IMR-90 (cell line): ENCODE measurements around the gene GALNT14. TPM values are rescaled to one million over a fixed set of nuclear protein-coding genes. Genes with fewer than 3 reads are reported as not detected.

Experiments used
- ATAC-seq: fragments of 200-7000 bp; cut with Tn5 transposase; 2 replicates; pipeline ENCODE4 v1.9.1; 2020; ENCODE audit warnings: low read depth, mild to moderate bottlenecking, moderate library complexity
- BruUV-seq: library from RNA; stranded (reverse); fragments of 400-500 nt; replicated peaks from 2 replicates; lab custom pipeline; 2021; lab: Mats Ljungman, UMichigan
- CTCF ChIA-PET: fragments of 300-600 bp; formaldehyde crosslinking; extraction: SDS; loops from one replicate; lab custom pipeline; 2021; ENCODE audit warnings: antibody characterized with exemption; lab: Yijun Ruan, JAX
- POLR2A ChIA-PET: fragments of 300-600 bp; sonication (Branson Sonifier 250); formaldehyde crosslinking; loops from one replicate; lab custom pipeline; 2022; ENCODE audit warnings: antibody characterized with exemption; ENCODE audit not compliant: unreplicated experiment; lab: Charles Lee
- DNase-seq: peaks from one replicate; pipeline ENCODE4 v3.0.0; 2013
- H2AFZ ChIP-seq: replicated peaks from 2 replicates; pipeline ENCODE3; 2013; ENCODE audit warnings: low read length, mild to moderate bottlenecking; ENCODE audit not compliant: poor library complexity
- H2AK5ac ChIP-seq: 2 replicates; pipeline ENCODE4 v1.6.1; 2013; ENCODE audit warnings: low read depth, low read length, inconsistent platforms
- H2AK9ac ChIP-seq: replicated peaks from 2 replicates; pipeline ENCODE3; 2013; ENCODE audit warnings: mild to moderate bottlenecking, low read depth, low read length, moderate library complexity; ENCODE audit not compliant: poor library complexity
- H2BK120ac ChIP-seq: 2 replicates; pipeline ENCODE4 v1.6.1; 2013; ENCODE audit warnings: low read depth, low read length, inconsistent platforms
- H2BK15ac ChIP-seq: 3 replicates; pipeline ENCODE4 v1.6.1; 2013; ENCODE audit warnings: low read depth, low read length, inconsistent platforms
- H2BK20ac ChIP-seq: 2 replicates; pipeline ENCODE4 v1.6.1; 2013; ENCODE audit warnings: low read depth, mild to moderate bottlenecking, inconsistent platforms, low read length, moderate library complexity
- H2BK5ac ChIP-seq: 2 replicates; pipeline ENCODE4 v1.6.1; 2013; ENCODE audit warnings: mild to moderate bottlenecking, low read depth, low read length, inconsistent platforms; ENCODE audit not compliant: poor library complexity, severe bottlenecking
- H3K14ac ChIP-seq: replicated peaks from 2 replicates; pipeline ENCODE4 v1.6.1; 2013; ENCODE audit warnings: low read depth, low read length, inconsistent platforms
- H3K18ac ChIP-seq: 2 replicates; pipeline ENCODE4 v1.6.1; 2013; ENCODE audit warnings: low read depth, low read length, control low read depth
- H3K23ac ChIP-seq: 2 replicates; pipeline ENCODE4 v1.6.1; 2013; ENCODE audit warnings: low read depth, low read length, inconsistent platforms
- H3K27ac ChIP-seq: 2 replicates; pipeline ENCODE4 v1.5.1; 2013; ENCODE audit warnings: mild to moderate bottlenecking, control low read depth, low read length; ENCODE audit not compliant: insufficient read depth
- H3K27me3 ChIP-seq: 2 replicates; pipeline ENCODE4 v1.6.1; 2013; ENCODE audit warnings: low read length; ENCODE audit not compliant: control insufficient read depth, insufficient read depth
- H3K36me3 ChIP-seq: 2 replicates; pipeline ENCODE4 v1.6.1; 2013; ENCODE audit warnings: low read length, mixed read lengths; ENCODE audit not compliant: control insufficient read depth, insufficient read depth
- H3K4ac ChIP-seq: 2 replicates; pipeline ENCODE4 v1.6.1; 2013; ENCODE audit warnings: low read depth, low read length, inconsistent platforms
- H3K4me1 ChIP-seq: 2 replicates; pipeline ENCODE4 v1.6.1; 2013; ENCODE audit warnings: low read length, mixed read lengths; ENCODE audit not compliant: control insufficient read depth, insufficient read depth
- H3K4me2 ChIP-seq: 2 replicates; pipeline ENCODE4 v1.6.1; 2013; ENCODE audit warnings: low read depth, mild to moderate bottlenecking, control low read depth, low read length, moderate library complexity
- H3K4me3 ChIP-seq: 2 replicates; pipeline ENCODE4 v1.5.1; 2013; ENCODE audit warnings: low read depth, mild to moderate bottlenecking, control low read depth, low read length, moderate library complexity; ENCODE audit not compliant: insufficient read depth
- H3K56ac ChIP-seq: 2 replicates; pipeline ENCODE4 v1.6.1; 2013; ENCODE audit warnings: low read length, inconsistent platforms; ENCODE audit not compliant: insufficient read depth; ENCODE audit errors: extremely low read depth
- H3K79me1 ChIP-seq, 2 experiments: 2 replicates each; pipeline ENCODE4 v1.6.1; 2013; ENCODE audit warnings: low read length in 2 of 2, inconsistent platforms in 1 of 2, low read depth in 1 of 2
- H3K9ac ChIP-seq: 2 replicates; pipeline ENCODE4 v1.6.1; 2013; ENCODE audit warnings: low read depth, low read length, control low read depth
- H3K9me1 ChIP-seq: 2 replicates; pipeline ENCODE4 v1.6.1; 2013; ENCODE audit warnings: low read length, inconsistent platforms; ENCODE audit not compliant: insufficient read depth
- H3K9me3 ChIP-seq: 2 replicates; pipeline ENCODE4 v1.6.1; 2013; ENCODE audit warnings: low read length; ENCODE audit not compliant: control insufficient read depth, insufficient read depth
- H4K20me1 ChIP-seq: 2 replicates; pipeline ENCODE4 v1.6.1; 2013; ENCODE audit warnings: low read length, inconsistent platforms; ENCODE audit not compliant: insufficient read depth
- H4K5ac ChIP-seq: 2 replicates; pipeline ENCODE4 v1.6.1; 2013; ENCODE audit warnings: mild to moderate bottlenecking, low read depth, low read length, control low read depth
- H4K8ac ChIP-seq, 2 experiments: 2 replicates each; pipeline ENCODE4 v1.6.1; 2013; ENCODE audit warnings: low read depth in 2 of 2, low read length in 2 of 2, control low read depth in 1 of 2, inconsistent platforms in 1 of 2
- H4K91ac ChIP-seq: 2 replicates; pipeline ENCODE4 v1.6.1; 2013; ENCODE audit warnings: low read depth, low read length, inconsistent platforms; ENCODE audit not compliant: insufficient read depth
- CEBPB ChIP-seq: IDR thresholded peaks from 2 replicates; pipeline ENCODE4 v1.6.1; 2012; ENCODE audit warnings: low read depth, low read length, improper control_type of control experiment
- CHD1 ChIP-seq: IDR thresholded peaks from 2 replicates; pipeline ENCODE4 v1.6.1; 2012; ENCODE audit warnings: low read depth, low read length, improper control_type of control experiment
- CTCF ChIP-seq: conservative IDR thresholded peaks from 2 replicates; pipeline ENCODE4 v1.5.1; 2012; ENCODE audit warnings: mild to moderate bottlenecking, low read depth, low read length, improper control_type of control experiment
- FOS ChIP-seq: fragments of 150-350 bp; IDR thresholded peaks from 2 replicates; pipeline ENCODE4 v1.6.1; 2016; ENCODE audit warnings: low read depth, low read length
- MXI1 ChIP-seq: IDR thresholded peaks from 2 replicates; pipeline ENCODE4 v1.6.1; 2012; ENCODE audit warnings: low read depth, mild to moderate bottlenecking, low read length, moderate library complexity, borderline replicate concordance
- RFX5 ChIP-seq: IDR thresholded peaks from 2 replicates; pipeline ENCODE4 v1.8.0; 2012; ENCODE audit warnings: low read depth, mild to moderate bottlenecking, low read length, moderate library complexity
- SMC3 ChIP-seq: fragments of 150-350 bp; IDR thresholded peaks from 2 replicates; pipeline ENCODE4 v1.6.1; 2016; ENCODE audit warnings: low read depth, mild to moderate bottlenecking, antibody characterized with exemption, low read length, moderate library complexity
- WGBS, 2 experiments: methylation state at CpG; one replicate each; pipeline versions ENCODE4 v1.1.5 to v1.1.7; 2013; ENCODE audit warnings: missing lambda C conversion rate in 2 of 2; ENCODE audit not compliant: insufficient read length in 1 of 2; ENCODE audit errors: extremely low coverage in 2 of 2; 5-methylcytosine and 5-hydroxymethylcytosine counted together
- dilution Hi-C: fragments of 300-500 bp; cut with HindIII; formaldehyde crosslinking; loops from one replicate; pipeline ENCODE4 v1.14.3; 2018; ENCODE audit warnings: low sequenced_read_pairs; ENCODE audit not compliant: unreplicated experiment
- in situ Hi-C: fragments of 300-500 bp; cut with MboI; formaldehyde crosslinking; loops from 3 replicates; pipeline ENCODE4 v1.14.3; 2019; ENCODE audit warnings: low sequenced_read_pairs, inconsistent platforms, mixed read lengths
- intact Hi-C: fragments of 100-400 bp; cut with micrococcal nuclease; formaldehyde crosslinking; loops from 2 replicates; pipeline ENCODE4 v1.10.0; 2022
- polyA plus RNA-seq, 3 experiments: library from polyadenylated mRNA; depleted of rRNA; stranded (reverse); fragments of >200 nt; gene quantifications; 2 replicates each; pipeline ENCODE4 v1.2.3, GENCODE V29; 2012; ENCODE audit warnings: low replicate concordance in 1 of 3
- total RNA-seq: library from RNA; depleted of rRNA; stranded (reverse); fragments of >200 nt; gene quantifications from 2 replicates; pipeline ENCODE4 v1.2.3, GENCODE V29; 2012

Gene GALNT14
- total and polyA plus RNA-seq, 2 of the 4 experiments (the other 2 are of a cell fraction): 0.15 to 0.18 TPM

GRCh38 chr2:31110998-31111397, 27.2 kb downstream of the GALNT14 start:
- no peaks in the 10 kb centered on the region for H3K79me1 ChIP-seq
- no peak overlapping the region for H3K14ac ChIP-seq
- ATAC-seq (no peak), DNase-seq (no peak)
- intact Hi-C loops: no loop called here
- TF ChIP-seq SMC3: no peak
- no peak for TF ChIP-seq FOS
- TF ChIP-seq CHD1: no peak
- no peak for TF ChIP-seq MXI1
- no peak for TF ChIP-seq CTCF
- no peak for TF ChIP-seq CEBPB
- no peak for TF ChIP-seq RFX5
- H3K9me3 ChIP-seq: no peaks in the 10 kb centered on the region
- H2BK15ac ChIP-seq: no peak overlapping the region
- no peak overlapping the region for H3K4me3 ChIP-seq
- no peak overlapping the region for H3K4ac ChIP-seq
- no peak overlapping the region for H4K5ac ChIP-seq
- no peak overlapping the region for H2AFZ ChIP-seq
- no peak overlapping the region for H3K56ac ChIP-seq
- no peak overlapping the region for H3K23ac ChIP-seq
- H3K9ac ChIP-seq: no peak overlapping the region
- no peaks in the 10 kb centered on the region for H3K9me1 ChIP-seq
- H2AK9ac ChIP-seq: no peak overlapping the region
- no peak overlapping the region for H3K27ac ChIP-seq
- H2BK5ac ChIP-seq: no peak overlapping the region
- dilution Hi-C loops: no loop called here
- POLR2A ChIA-PET: no interaction called here
- H2BK120ac ChIP-seq: no peak overlapping the region
- no peak overlapping the region for H3K4me2 ChIP-seq
- no peak overlapping the region for H2BK20ac ChIP-seq
- 80% methylated on average over 1 of the region's 3 CpGs; no CpG with 5 or more reads in 1 of the 2 experiments for WGBS, 2 experiments
- H4K91ac ChIP-seq: no peak overlapping the region
- in situ Hi-C loops: no loop called here
- H2AK5ac ChIP-seq: no peak overlapping the region
- no peaks in the 10 kb centered on the region for H3K4me1 ChIP-seq
- BruUV-seq: no TSS peak
- H4K20me1 ChIP-seq: no peaks in the 10 kb centered on the region
- no peaks in the 10 kb centered on the region for H3K36me3 ChIP-seq
- no peaks in the 10 kb centered on the region for H3K27me3 ChIP-seq
- no peak overlapping the region for H3K18ac ChIP-seq
- CTCF ChIA-PET: no interaction called here
- H4K8ac ChIP-seq: no peak overlapping the region
